ENCODE measurements around the gene NUDT14.

DNA sequence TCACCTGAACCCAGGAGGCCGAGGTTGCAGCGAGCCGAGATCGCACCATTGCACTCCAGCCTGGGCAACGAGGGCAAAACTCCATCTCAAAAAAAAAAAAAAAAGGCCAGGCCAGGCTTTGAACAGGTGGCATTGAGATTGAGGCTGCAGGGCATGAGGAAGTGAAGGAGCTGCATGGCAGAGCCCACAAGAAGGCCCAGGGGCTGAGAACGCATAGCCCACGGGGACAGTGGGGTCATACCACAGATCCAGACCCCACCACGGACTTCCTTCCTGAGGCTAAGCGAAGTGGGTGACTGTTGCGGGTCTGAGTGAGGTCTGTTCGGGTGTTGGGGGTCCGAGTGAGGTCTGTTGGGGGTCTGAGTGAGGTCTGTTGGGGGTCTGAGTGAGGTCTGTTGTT lies 20.3 kb downstream of the NUDT14 start:
- TF ChIP-seq, protein P1, sequence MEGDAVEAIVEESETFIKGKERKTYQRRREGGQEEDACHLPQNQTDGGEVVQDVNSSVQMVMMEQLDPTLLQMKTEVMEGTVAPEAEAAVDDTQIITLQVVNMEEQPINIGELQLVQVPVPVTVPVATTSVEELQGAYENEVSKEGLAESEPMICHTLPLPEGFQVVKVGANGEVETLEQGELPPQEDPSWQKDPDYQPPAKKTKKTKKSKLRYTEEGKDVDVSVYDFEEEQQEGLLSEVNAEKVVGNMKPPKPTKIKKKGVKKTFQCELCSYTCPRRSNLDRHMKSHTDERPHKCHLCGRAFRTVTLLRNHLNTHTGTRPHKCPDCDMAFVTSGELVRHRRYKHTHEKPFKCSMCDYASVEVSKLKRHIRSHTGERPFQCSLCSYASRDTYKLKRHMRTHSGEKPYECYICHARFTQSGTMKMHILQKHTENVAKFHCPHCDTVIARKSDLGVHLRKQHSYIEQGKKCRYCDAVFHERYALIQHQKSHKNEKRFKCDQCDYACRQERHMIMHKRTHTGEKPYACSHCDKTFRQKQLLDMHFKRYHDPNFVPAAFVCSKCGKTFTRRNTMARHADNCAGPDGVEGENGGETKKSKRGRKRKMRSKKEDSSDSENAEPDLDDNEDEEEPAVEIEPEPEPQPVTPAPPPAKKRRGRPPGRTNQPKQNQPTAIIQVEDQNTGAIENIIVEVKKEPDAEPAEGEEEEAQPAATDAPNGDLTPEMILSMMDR (IDR thresholded peaks at IDR 0.05; ENCODE audit: poor library complexity, severe bottlenecking) = no peak
- TF ChIP-seq TAF1 (IDR thresholded peaks at IDR 0.05; ENCODE audit: low read depth) (no peak), POLR2AphosphoS5 (IDR thresholded peaks at IDR 0.05) (no peak), EP300 (conservative IDR thresholded peaks at IDR 0.05; ENCODE audit: poor library complexity, severe bottlenecking) (no peak), EZH2 (IDR thresholded peaks at IDR 0.05; ENCODE audit: borderline replicate concordance, insufficient read depth, low read length, poor library complexity, severe bottlenecking) (no peak)

All from neural cell (in vitro differentiated cells).